IMR-90 (cell line): Measurements from ENCODE around the gene H3-3A.

Experiments
- BHLHE40 ChIP-seq: fragments of 150-350 bp; IDR thresholded peaks from 2 replicates; pipeline ENCODE4 v1.6.1; 2016; ENCODE audit warnings: mild to moderate bottlenecking, low read depth, low read length
- CEBPB ChIP-seq: IDR thresholded peaks from 2 replicates; pipeline ENCODE4 v1.6.1; 2012; ENCODE audit warnings: low read depth, low read length, improper control_type of control experiment
- FOS ChIP-seq: fragments of 150-350 bp; IDR thresholded peaks from 2 replicates; pipeline ENCODE4 v1.6.1; 2016; ENCODE audit warnings: low read depth, low read length
- MAFK ChIP-seq: IDR thresholded peaks from 2 replicates; pipeline ENCODE4 v1.6.1; 2012; ENCODE audit warnings: low read depth, low read length, improper control_type of control experiment
- MAZ ChIP-seq: IDR thresholded peaks from 2 replicates; pipeline ENCODE4 v1.6.1; 2012; ENCODE audit warnings: low read depth, mild to moderate bottlenecking, low read length, improper control_type of control experiment, moderate library complexity, borderline replicate concordance
- MXI1 ChIP-seq: IDR thresholded peaks from 2 replicates; pipeline ENCODE4 v1.6.1; 2012; ENCODE audit warnings: low read depth, mild to moderate bottlenecking, low read length, moderate library complexity, borderline replicate concordance
- POLR2A ChIP-seq: IDR thresholded peaks from 2 replicates; pipeline ENCODE4 v1.6.1; 2012; ENCODE audit warnings: mild to moderate bottlenecking, low read depth, low read length
- RAD21 ChIP-seq: IDR thresholded peaks from 2 replicates; pipeline ENCODE4 v1.6.1; 2012; ENCODE audit warnings: low read length, improper control_type of control experiment
- RFX5 ChIP-seq: IDR thresholded peaks from 2 replicates; pipeline ENCODE4 v1.8.0; 2012; ENCODE audit warnings: low read depth, mild to moderate bottlenecking, low read length, moderate library complexity
- SMC3 ChIP-seq: fragments of 150-350 bp; IDR thresholded peaks from 2 replicates; pipeline ENCODE4 v1.6.1; 2016; ENCODE audit warnings: low read depth, mild to moderate bottlenecking, antibody characterized with exemption, low read length, moderate library complexity
- TF ChIP-seq, protein P1 (sequence below): conservative IDR thresholded peaks from 2 replicates; pipeline ENCODE4 v1.5.1; 2012; ENCODE audit warnings: mild to moderate bottlenecking, low read depth, low read length, improper control_type of control experiment
- TF ChIP-seq, protein P2 (sequence below): fragments of 150-350 bp; IDR thresholded peaks from 2 replicates; pipeline ENCODE4 v1.6.1; 2017; ENCODE audit warnings: mild to moderate bottlenecking, antibody characterized with exemption, low read length, low read depth
- TF ChIP-seq, protein P3 (sequence below): fragments of 150-350 bp; IDR thresholded peaks from 2 replicates; pipeline ENCODE4 v1.6.1; 2016; ENCODE audit warnings: low read depth, mild to moderate bottlenecking, low read length, moderate library complexity, borderline replicate concordance

DNA sequence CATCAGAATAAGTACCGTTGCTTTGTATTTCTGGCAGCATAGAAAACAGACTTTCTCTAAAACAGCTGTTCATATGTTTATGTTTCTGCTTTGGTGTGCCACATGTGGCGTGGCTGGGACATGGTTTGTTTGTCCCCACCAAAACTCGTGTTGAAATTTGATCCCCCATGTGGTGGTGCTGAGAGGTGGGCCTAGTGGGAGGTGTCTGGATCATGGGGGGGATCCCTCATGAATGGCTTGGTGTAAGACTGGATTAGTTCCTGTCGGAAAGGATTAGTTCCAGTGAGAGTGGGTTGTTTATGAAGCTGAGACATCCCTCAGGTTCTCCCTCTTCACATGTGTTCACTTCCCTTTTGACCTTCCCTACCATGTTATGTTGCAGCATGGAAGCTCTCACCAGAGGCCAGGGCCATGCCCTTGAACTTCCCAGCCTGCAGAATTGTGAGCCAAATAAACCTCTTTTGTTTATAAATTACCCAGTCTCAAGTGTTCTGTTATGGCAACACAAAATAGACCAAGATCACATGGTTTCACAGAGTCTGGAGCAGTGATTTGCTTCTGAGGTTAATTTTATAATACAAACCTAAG is 17.9 kb upstream of the H3-3A start:
- TF ChIP-seq, protein P1, sequence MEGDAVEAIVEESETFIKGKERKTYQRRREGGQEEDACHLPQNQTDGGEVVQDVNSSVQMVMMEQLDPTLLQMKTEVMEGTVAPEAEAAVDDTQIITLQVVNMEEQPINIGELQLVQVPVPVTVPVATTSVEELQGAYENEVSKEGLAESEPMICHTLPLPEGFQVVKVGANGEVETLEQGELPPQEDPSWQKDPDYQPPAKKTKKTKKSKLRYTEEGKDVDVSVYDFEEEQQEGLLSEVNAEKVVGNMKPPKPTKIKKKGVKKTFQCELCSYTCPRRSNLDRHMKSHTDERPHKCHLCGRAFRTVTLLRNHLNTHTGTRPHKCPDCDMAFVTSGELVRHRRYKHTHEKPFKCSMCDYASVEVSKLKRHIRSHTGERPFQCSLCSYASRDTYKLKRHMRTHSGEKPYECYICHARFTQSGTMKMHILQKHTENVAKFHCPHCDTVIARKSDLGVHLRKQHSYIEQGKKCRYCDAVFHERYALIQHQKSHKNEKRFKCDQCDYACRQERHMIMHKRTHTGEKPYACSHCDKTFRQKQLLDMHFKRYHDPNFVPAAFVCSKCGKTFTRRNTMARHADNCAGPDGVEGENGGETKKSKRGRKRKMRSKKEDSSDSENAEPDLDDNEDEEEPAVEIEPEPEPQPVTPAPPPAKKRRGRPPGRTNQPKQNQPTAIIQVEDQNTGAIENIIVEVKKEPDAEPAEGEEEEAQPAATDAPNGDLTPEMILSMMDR = no peak
- TF ChIP-seq SMC3 = no peak
- TF ChIP-seq, protein P2, sequence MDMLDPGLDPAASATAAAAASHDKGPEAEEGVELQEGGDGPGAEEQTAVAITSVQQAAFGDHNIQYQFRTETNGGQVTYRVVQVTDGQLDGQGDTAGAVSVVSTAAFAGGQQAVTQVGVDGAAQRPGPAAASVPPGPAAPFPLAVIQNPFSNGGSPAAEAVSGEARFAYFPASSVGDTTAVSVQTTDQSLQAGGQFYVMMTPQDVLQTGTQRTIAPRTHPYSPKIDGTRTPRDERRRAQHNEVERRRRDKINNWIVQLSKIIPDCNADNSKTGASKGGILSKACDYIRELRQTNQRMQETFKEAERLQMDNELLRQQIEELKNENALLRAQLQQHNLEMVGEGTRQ = no peak
- no peak for TF ChIP-seq POLR2A
- no peak for TF ChIP-seq RAD21
- TF ChIP-seq MXI1 = no peak
- no peak for TF ChIP-seq RFX5
- no peak for TF ChIP-seq BHLHE40
- TF ChIP-seq MAFK = no peak
- TF ChIP-seq, protein P3, sequence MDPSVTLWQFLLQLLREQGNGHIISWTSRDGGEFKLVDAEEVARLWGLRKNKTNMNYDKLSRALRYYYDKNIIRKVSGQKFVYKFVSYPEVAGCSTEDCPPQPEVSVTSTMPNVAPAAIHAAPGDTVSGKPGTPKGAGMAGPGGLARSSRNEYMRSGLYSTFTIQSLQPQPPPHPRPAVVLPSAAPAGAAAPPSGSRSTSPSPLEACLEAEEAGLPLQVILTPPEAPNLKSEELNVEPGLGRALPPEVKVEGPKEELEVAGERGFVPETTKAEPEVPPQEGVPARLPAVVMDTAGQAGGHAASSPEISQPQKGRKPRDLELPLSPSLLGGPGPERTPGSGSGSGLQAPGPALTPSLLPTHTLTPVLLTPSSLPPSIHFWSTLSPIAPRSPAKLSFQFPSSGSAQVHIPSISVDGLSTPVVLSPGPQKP = no peak
- no peak for TF ChIP-seq FOS
- TF ChIP-seq CEBPB = no peak
- TF ChIP-seq MAZ = no peak
